HG02884 (cell line): Measurements from ENCODE around the gene SLC2A11.

ENCODE experiments used
- ATAC-seq: cut with Tn5 transposase; IDR thresholded peaks from one replicate; pipeline ENCODE4 v1.9.1; 2021; ENCODE audit warnings: mild to moderate bottlenecking, moderate library complexity; ENCODE audit not compliant: unreplicated experiment

SLC2A11 gene, protein sequence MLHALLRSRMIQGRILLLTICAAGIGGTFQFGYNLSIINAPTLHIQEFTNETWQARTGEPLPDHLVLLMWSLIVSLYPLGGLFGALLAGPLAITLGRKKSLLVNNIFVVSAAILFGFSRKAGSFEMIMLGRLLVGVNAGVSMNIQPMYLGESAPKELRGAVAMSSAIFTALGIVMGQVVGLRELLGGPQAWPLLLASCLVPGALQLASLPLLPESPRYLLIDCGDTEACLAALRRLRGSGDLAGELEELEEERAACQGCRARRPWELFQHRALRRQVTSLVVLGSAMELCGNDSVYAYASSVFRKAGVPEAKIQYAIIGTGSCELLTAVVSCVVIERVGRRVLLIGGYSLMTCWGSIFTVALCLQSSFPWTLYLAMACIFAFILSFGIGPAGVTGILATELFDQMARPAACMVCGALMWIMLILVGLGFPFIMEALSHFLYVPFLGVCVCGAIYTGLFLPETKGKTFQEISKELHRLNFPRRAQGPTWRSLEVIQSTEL

DNA sequence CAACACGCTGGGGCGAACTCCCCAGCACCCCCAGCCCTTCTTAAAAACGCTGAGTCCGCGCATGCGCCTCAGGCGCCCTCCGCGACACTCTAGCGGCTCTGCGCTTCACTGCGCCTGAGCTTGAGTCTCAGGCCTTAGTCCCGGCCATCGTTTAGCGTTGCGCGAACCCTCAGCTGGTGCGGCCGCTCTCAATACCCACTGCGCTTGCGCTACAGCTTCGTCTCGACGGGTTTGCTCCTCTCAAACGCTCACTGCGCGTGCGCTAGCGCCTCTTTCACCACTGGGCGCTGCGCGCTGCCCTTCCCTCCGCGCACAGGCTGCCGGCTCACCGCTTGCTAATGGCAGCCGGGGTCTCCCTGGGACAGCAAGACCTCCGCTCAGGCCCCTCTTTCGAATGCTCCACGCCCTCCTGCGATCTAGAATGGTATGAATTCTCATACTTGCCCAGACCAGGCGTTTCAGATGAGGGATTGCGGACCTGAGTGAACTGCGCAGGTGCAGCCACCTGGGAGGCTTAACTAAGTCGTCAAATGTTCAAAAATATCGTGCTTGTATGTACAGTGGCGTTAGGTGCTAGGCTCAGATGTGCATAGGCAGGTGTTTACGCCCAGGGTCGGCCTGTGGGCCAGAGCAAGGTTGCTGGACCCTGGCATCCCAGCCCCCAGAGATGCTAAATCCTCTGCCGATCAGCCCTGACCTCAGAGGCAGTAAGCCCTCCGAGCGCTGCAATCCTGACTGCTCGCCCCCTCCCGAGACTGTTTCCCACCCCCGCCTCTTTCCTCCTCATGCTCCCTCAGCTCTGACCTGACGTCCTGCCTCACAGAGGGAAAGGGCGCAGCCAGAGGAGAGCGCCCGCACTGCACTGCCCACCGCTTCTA is at the start of gene SLC2A11:
Gene SLC2A11 (plus strand): TSS at position 270 of the 878 bp plus-strand sequence. CDS start 125 bp downstream, at position 395.
- peak; percentile 89 for ATAC-seq

DNA sequence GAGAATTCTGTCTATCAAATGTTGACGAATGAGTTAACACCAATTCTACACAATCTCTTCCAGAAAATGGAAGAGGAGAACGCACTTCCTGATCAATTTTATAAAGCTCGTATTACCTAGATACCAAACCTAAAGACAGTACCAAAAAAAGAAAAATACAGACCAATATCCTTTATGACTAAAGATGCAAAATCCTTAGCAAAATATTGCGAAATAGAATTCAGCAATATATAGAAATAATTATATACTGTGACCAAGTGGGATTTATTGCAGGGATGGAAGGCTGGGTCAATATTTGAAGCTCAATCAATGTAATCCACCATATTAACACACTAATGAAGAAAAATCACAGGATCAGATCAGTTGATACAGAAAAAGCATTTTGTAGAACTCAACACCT is 45.3 kb upstream of the SLC2A11 start:
- no peak for ATAC-seq

DNA sequence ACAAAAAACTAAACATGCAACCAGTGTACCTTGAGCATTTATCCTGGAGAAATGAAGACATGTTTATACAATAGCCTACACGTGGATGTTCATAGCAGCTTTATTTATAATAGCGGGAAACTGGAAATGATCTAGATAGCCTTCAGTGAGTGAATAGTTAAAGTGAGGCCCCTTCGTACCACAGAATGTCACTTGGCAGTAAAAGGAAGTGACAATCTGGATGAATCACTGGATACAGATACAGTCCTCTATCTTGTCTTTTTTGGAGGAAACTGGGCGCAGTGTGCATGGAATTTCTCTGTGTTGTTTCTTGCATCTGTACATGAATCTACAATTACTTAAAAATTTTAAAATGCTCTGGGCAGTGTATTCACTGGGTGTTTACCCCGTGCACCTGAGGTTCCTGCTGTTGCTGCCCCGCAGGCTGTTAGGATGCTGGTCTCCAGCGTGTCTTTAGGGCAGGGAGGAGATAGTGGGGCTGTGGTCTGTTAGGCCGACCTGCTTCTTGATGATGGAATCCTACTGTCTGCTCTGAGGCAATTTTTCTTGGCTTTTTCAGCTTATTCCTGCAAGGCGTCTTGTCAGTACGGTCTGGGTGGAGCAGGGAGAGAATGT is 42.0 kb upstream of the SLC2A11 start:
- no peak for ATAC-seq

DNA sequence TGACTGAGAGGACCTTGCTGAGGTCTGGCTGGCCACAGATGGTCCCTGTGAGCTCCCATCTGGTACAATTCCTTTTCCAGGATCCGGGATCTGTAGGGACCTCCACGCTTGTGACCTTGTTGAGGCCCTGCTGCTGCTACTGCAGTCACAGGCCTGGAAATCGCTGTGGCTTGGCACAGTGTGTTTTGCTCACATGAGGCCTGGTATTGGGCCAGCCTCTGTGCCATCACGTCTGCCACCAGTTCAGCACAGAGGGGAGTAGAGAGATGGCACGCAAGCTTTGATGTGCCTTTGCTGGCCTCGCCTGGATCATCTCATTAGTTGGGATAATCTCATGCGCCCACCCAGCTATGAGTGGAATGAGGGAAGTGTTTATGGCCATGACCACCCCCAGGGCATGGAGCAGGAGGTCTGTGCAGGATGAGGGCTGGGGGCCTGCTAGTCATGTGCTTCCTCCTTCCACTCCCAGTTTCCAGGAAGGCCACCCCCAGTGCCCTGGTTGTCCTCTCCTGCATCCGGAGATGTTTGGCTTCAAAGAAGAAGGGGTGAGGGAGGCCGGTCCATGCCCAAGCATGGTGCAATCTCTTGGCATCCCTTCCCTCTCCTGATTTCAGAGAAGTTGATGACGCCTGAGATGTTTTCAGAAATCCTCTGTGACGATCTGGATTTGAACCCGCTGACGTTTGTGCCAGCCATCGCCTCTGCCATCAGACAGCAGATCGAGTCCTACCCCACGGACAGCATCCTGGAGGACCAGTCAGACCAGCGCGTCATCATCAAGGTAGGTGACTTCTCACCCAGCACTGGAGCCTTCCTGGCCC is 41.3 kb upstream of the SLC2A11 start:
- no peak for ATAC-seq

DNA sequence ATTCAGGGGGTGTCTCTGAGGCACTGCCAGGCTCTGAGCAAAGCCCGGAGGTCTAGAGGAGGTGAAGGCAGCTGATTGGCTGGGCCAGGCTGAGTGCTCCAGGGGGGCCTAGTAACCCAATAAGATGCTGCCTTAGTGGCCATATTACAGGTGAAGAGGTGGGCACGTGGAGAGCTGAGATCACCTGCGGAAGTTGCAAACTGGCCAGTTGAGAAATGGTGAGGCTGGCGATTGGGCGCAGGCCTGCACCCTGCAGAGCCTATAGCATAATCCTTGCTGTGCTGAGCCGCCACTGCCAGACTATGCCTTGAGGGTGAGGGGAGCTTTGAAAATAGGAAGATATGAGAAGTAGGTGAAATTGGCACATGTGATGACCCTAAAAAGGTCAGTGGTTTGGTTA is 40.5 kb upstream of the SLC2A11 start:
- ATAC-seq, result no peak

DNA sequence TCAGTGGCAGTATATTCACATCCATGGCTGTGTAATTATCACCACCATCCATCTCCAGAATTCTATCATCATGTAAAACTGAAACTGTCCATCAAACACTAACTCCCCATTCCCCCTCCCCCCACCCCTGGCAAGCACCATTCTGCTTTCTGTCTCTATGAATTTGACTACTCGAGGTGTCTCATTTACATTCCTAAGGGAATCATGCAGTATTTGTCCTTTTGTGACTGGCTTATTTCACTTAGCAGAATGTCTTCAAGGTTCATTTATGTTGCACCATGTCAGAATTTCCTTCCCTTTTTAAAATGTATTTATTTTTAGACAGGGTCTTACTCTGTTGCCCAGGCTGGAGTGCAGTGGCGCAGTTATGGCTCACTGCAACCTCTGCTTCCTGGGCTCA is 39.1 kb upstream of the SLC2A11 start:
- no peak for ATAC-seq

DNA sequence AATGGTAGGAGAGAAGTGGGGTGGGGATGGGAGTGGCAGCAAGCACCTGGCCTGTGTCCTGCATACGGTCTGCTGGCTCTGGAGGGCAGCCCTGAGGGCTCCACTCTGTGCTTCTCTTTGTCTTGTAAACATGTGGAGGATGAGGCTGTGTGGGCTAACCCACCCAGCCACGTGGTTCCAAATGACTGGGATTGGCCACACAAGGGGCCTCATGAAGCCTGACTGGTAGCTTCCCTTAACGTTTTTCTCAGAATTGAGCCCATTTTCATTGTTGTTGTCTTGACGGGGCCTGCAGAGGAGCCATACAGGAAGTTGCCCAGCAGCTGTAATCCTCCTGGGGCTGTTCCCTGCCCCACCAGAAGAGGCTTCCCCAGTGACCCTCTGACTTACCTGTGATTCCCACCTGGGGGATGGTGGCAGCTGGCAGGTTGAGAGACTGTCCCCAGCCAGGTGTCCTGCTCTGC is 36.9 kb upstream of the SLC2A11 start:
- no peak for ATAC-seq

DNA sequence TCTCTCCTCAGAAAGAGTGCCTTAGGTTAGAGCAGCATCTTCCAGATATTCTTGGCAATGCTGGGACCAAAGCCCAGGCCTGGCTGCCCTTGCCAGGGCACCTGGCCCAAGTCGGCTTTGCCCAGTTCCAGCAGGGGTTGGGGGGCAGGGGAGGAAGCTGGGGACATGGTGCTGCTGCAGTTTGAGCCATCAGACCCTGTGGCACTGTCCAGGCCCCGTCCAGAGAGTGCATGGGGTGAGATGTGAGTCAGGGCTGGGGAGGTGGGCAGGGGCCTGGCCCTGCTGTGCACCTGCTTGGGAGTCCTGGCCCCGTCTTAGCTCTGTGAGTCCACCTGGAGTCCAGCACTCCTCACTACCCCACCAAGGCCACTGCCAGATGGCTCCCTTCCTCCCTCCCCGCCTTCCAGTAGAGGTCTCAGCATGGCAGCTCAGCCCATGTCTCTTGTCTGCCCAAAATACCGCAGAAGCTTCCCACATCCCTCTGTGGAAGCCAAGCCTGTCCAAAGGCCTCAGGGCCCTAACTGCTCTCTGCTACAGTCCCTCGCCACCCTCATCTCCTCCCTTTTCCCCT is 35.5 kb upstream of the SLC2A11 start:
- ATAC-seq, result no peak

DNA sequence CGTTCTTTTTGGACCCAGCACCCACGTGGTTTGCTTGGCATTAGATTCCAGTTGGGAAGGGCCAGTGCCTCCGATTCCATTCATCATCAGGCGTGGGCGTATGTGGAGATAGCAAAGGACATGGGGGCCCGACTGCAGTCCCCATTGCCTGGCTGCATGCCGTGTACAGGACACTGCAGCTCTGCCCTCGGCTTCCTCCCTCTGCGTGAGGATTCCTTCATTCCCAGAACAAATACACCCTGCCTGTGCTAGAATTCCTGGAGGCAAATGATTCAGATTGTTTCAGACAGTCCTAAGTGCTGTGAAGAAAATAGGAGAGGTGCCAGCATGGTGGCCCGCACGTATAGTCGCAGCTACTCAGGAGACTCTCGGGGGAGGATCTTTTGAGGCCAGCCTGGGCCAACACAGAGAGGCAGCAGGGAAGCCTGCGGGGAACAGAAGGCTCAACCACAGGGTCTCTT is 34.3 kb upstream of the SLC2A11 start:
- ATAC-seq, result no peak

DNA sequence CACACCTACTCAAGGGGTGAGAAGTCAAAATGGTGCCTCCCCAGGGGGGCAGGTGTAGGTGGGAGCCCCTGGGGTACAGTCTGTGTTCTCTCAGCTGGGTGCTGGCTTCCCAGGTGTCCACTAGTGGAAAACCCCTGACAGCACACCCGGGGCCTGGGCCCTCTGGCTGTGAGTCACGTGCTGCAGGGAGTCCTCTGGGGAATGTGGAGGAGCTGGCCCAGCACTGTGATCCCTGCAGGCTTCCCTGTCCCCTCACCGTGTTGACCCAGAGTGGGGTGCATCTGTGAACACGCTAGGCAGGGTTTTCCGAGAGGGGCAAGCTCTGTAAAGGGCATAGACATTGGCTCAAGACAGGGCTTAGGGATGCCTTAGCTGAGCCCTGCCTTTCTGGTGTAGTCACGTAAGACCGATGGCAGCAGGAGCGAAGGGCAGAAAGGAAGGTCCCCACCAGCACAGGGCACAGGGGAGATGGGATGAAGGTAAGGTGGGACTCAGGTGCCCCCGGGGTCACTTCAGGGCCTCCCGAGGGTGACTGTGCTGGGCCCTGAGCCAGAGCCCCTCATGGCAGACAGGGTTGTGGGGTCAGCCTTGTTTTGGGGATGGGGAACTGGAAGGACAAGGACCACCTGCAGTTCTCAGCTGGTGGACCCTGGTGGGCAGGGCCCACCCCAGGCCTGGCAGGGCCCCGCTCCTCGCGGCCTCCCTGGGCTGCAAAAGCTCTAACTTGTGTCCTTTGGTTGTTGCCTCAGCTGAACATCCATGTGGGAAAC is 33.0 kb upstream of the SLC2A11 start:
- no peak for ATAC-seq

DNA sequence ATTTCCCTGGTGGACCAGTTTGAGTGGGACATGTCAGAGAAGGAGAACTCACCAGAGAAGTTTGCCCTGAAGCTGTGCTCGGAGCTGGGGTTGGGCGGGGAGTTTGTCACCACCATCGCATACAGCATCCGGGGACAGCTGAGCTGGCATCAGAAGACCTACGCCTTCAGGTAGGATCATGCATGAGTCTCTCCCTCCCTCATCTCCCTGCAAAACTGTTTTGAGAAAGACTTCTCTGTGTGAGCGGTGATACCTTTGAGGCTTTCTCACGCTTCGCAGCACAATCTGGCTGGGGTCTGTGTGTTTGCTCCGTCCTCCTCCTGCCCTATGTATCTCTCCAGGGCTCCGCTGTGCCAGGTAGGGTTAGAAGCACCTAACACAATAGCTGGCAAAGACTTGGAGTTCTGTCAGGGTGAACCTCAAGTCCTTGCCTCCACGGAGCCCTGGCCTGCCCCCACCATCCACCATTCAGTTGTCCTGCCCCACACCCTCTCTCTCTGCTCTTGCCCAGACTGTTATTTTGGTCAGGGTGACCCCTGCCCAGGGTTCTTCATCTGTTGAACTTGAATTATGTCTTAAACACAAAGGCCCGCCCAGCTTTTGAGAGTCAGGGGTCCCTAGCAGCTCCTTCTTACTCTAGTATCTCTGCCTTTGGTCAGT is 32.3 kb upstream of the SLC2A11 start:
- ATAC-seq, result no peak

DNA sequence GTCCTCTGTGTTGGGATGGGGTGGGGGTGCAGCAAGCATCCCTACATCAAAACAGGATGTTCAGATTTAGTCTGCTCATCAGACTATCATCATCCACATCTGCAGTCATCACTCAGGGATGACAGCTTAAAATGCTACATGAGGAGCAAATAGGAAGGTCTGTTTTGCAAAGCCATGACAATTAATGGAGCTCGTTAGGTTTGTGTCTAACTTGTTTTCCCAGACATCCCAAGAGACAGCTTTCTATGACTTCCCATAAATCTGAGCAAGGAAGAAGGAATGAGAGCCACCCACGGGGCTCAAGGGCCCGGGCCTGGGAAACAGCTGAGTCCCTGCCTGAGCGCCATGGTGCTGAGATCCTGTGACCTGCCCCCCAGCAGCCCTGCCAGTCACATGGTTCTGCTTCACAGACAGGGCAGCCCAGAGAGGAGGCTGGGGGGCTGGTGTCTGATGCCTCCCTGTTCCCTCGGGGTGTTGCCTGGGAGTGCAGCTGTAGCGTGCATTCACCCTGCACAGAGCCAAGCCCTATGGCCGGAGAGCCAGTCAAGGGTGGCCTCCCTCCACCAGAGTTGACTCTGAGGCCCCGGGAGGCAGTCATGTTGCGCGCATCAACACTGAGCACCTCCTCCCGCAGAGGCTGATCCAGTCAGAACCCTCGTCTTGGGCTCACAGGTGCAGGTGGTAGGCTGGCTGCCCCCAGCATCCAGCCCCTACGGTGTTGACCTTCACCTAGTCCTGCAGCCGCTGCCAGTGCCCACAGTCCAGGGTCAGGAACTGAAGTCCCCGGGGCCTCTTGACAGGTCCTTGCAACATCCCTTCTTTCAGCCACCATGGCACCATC is 30.9 kb upstream of the SLC2A11 start:
- no peak for ATAC-seq

DNA sequence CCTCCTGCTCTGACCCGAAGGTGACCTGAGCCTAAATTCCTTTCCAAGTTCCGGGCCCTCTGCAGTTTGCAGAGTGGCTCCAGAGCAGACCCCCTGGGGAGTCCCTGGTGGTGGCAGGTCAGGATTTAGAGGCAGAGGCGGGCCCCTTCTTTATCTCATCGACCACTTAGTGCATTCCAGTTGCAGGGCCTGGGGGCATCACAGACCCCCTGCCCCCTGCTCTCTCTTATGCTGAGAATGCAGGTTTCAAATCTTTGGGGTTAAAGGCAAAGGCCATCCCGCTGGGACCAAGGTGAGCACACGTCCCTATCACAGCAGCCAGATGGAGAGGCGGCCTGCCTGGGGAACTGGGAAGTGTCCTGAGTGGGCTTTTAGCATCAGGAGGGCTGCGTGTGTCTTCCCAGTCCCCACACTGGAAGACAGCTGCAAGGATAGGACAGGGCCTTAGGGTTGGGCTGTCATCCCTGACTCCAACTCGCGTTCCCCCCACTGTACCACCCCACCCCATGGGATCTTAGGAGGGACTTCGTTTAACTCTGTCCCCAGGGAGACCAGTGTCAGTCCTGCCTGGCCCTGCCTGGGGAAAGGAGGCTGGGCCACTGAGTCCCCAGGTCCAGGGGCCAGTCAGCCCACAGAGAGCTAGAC is 30.2 kb upstream of the SLC2A11 start:
- no peak for ATAC-seq

DNA sequence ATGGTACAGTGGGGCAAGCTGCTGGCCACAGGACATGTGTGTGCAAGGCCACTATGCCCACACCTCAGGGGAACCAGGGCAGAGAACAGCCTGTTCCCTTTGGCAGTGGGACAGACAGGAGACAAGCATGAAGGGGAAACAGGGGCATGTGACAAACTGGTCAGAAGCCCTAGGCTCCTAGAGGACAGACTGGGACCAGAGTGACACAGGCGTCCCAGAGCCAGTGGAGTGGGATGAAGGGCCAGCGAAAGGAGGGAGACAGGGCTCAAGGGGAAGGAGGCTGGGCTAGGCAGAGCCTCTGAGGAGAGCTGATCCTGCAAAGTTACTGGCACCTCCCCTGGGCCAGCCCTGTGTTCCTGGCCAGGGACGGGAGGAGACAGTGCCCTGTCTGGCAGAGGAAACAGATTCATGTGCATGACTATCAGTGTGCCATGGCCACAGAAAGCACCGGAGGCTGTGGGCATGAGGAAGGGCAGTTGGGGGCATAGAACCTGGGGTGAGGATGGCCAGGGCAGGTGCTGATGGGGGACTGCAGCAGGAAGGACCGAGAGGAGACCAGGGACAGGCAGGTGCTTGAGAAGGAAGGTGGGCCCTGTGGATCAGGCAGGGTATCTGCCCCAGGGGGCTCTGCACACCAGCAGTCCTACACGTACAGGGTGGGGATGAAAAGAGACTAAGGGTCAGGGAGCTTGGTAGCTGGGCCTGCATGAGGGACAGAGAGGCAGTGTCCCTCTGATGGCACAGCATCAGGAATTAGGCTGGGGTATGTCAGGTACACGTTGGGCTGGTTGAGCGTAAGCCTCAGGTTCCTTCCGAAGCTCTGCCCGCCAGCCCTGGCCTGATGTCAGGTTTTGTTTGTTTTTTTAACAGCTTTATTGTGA is 28.6 kb upstream of the SLC2A11 start:
- ATAC-seq, result no peak

DNA sequence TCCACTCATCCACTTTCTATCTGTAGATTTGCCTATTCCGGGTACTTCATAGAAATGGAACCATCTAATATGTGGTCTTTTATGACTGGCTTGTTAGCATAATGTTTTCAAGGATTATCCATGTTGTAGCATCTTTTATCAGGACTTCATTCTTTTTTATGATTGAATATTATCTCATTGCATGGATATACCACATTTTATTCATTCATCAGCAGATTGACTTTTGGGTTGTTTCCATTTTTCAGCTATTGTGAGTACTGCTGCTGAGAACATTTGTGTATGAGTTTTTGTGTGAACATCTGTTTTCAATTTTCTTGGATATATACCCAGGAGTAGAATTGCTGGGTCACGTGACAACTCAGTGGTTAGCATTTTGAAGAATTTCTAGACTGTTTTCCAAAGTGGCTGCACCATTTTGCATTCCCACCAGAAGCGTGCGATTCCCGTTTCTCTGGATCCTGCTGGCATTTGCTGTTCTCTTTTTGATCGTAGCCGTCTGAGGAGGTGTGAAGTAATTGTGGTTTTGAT is 27.8 kb upstream of the SLC2A11 start:
- ATAC-seq, result no peak

DNA sequence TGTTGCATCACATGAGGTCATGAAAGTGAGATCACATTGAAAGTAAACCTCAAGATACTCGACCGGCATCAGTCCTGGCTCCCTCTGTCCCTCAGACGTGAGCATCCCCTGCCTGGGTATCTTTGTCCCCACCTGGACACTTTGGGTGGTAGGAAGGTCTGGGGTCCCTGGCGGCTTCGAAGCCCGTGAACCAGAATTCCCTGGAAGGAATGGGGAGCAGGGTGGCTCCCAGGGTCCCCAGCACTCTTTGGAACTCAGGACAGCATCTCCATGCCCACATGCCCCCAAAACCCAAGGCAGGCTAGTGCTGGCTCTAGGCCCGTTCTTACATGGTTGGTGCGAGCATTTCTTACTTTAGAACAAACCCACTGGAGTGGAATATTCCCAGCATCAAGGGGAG is 26.4 kb upstream of the SLC2A11 start:
- no peak for ATAC-seq
